DND-41 (cell line): ENCODE results near the gene SMCO2.

Experiments used
- ATAC-seq: fragments of 200-7000 bp; cut with Tn5 transposase; 3 replicates; pipeline ENCODE4 v1.9.1; 2021; ENCODE audit warnings: low read depth; ENCODE audit not compliant: insufficient read depth
- DNase-seq: peaks from one replicate; pipeline ENCODE4 v3.0.0-alpha.2; 2020
- H2AFZ ChIP-seq: 2 replicates; pipeline ENCODE4 v1.6.0; 2012; ENCODE audit warnings: low read depth, low read length
- H3K27ac ChIP-seq: 2 replicates; pipeline ENCODE4 v1.5.1; 2012; ENCODE audit warnings: low read length, inconsistent platforms
- H3K27me3 ChIP-seq: fragments of 200-600 bp; sonication (generic); 2 replicates; pipeline ENCODE4 v1.6.0; 2012; ENCODE audit warnings: low read length, mild to moderate bottlenecking, inconsistent platforms; ENCODE audit not compliant: insufficient read depth, poor library complexity
- H3K36me3 ChIP-seq: 2 replicates; pipeline ENCODE4 v1.5.1; 2012; ENCODE audit warnings: low read length, inconsistent platforms; ENCODE audit not compliant: insufficient read depth
- H3K4me1 ChIP-seq: 2 replicates; pipeline ENCODE4 v1.5.1; 2012; ENCODE audit warnings: mild to moderate bottlenecking, low read length; ENCODE audit not compliant: insufficient read depth
- H3K4me2 ChIP-seq: 2 replicates; pipeline ENCODE4 v1.6.0; 2012; ENCODE audit warnings: mild to moderate bottlenecking, moderate library complexity, low read length, inconsistent platforms; ENCODE audit not compliant: insufficient read depth
- H3K4me3 ChIP-seq, 2 experiments: fragments of 200-600 bp in 1 of 2; shearing (Covaris generic) in 1 of 2; 2 replicates each; pipeline ENCODE4 v1.5.1; 2012 to 2016; ENCODE audit warnings: inconsistent platforms in 2 of 2, low read length in 2 of 2, mild to moderate bottlenecking in 2 of 2, low read depth in 1 of 2, moderate library complexity in 1 of 2
- H3K79me2 ChIP-seq: 2 replicates; pipeline ENCODE4 v1.6.0; 2012; ENCODE audit warnings: low read length, inconsistent platforms; ENCODE audit not compliant: insufficient read depth
- H3K9ac ChIP-seq: 2 replicates; pipeline ENCODE4 v1.6.0; 2012; ENCODE audit warnings: low read depth, mild to moderate bottlenecking, inconsistent platforms, low read length, moderate library complexity
- H3K9me3 ChIP-seq: 2 replicates; pipeline ENCODE4 v1.5.1; 2012; ENCODE audit warnings: low read length, moderate library complexity, mild to moderate bottlenecking, inconsistent platforms; ENCODE audit not compliant: insufficient read depth, severe bottlenecking
- H4K20me1 ChIP-seq: 2 replicates; pipeline ENCODE4 v1.6.0; 2012; ENCODE audit warnings: low read length; ENCODE audit not compliant: insufficient read depth
- CTCF ChIP-seq: IDR thresholded peaks from 2 replicates; pipeline ENCODE4 v1.5.1; 2012; ENCODE audit warnings: borderline replicate concordance, low read length, moderate library complexity, mild to moderate bottlenecking; ENCODE audit not compliant: poor library complexity, severe bottlenecking; ENCODE audit errors: extremely low read depth
- EZH2 ChIP-seq: IDR thresholded peaks from 3 replicates; pipeline ENCODE4 v1.6.1; 2012; ENCODE audit warnings: borderline replicate concordance, low read depth, mild to moderate bottlenecking, moderate library complexity, low read length, inconsistent platforms; ENCODE audit not compliant: severe bottlenecking

The SMCO2 gene

GRCh38 chr12:27437839-27438238, 8.7 kb upstream of the SMCO2 start:
- Histone ChIP-seq H3K9ac (no peak overlapping the region), H3K4me3 (no peak overlapping the region), H2AFZ (no peak overlapping the region), H3K4me2 (no peak overlapping the region), H3K36me3 (no peaks in the 10 kb centered on the region), H3K4me1 (peaks cover 5% of the 10 kb centered on the region; the same call in 1 of the 2 replicates), H4K20me1 (no peaks in the 10 kb centered on the region), H3K9me3 (no peaks in the 10 kb centered on the region), H3K79me2 (no peaks in the 10 kb centered on the region), H3K27ac (no peak overlapping the region), H3K27me3 (peaks cover 3% of the 10 kb centered on the region)
- TF ChIP-seq EZH2 (no peak), CTCF (no peak)
- no peak for DNase-seq
- ATAC-seq: no peak

- no peak overlapping the region for H3K4me2 ChIP-seq
- H2AFZ ChIP-seq: no peak overlapping the region
- no peak for DNase-seq
- TF ChIP-seq EZH2: no peak
- no peak overlapping the region for H3K4me3 ChIP-seq
- H3K9me3 ChIP-seq: no peaks in the 10 kb centered on the region
- no peak for ATAC-seq
- H4K20me1 ChIP-seq: no peaks in the 10 kb centered on the region
- no peaks in the 10 kb centered on the region for H3K4me1 ChIP-seq
- no peak overlapping the region for H3K27ac ChIP-seq
- H3K79me2 ChIP-seq: no peaks in the 10 kb centered on the region
- no peaks in the 10 kb centered on the region for H3K27me3 ChIP-seq
- H3K9ac ChIP-seq: no peak overlapping the region
- H3K36me3 ChIP-seq: no peaks in the 10 kb centered on the region
These were observed 1.2 kb downstream of the SMCO2 start for GRCh38 chr12:27447761-27448160.

- no peaks in the 10 kb centered on the region for H3K36me3 ChIP-seq
- TF ChIP-seq EZH2 (no peak), CTCF (no peak)
- no peak overlapping the region for H3K9ac ChIP-seq
- no peaks in the 10 kb centered on the region for H4K20me1 ChIP-seq
- ATAC-seq: no peak
- H3K4me1 ChIP-seq: no peaks in the 10 kb centered on the region
- H3K27me3 ChIP-seq: no peaks in the 10 kb centered on the region
- no peak overlapping the region for H3K4me2 ChIP-seq
- no peak for DNase-seq
- H3K27ac ChIP-seq: no peak overlapping the region
- no peak overlapping the region for H3K4me3 ChIP-seq
- no peaks in the 10 kb centered on the region for H3K9me3 ChIP-seq
- no peak overlapping the region for H2AFZ ChIP-seq
- no peaks in the 10 kb centered on the region for H3K79me2 ChIP-seq
These were observed 2.5 kb downstream of the SMCO2 start for GRCh38 chr12:27449026-27449425.

GRCh38 chr12:27449893-27450534, 3.5 kb downstream of the SMCO2 start:
- no peaks in the 10 kb centered on the region for H3K36me3 ChIP-seq
- H3K9me3 ChIP-seq: no peaks in the 10 kb centered on the region
- TF ChIP-seq EZH2 (no peak), CTCF (no peak)
- H3K79me2 ChIP-seq: no peaks in the 10 kb centered on the region
- H4K20me1 ChIP-seq: no peaks in the 10 kb centered on the region
- no peak overlapping the region for H3K4me3 ChIP-seq
- DNase-seq (no peak), ATAC-seq (no peak)
- no peak overlapping the region for H2AFZ ChIP-seq
- H3K4me2 ChIP-seq: no peak overlapping the region
- H3K27me3 ChIP-seq: no peaks in the 10 kb centered on the region
- no peak overlapping the region for H3K9ac ChIP-seq
- no peaks in the 10 kb centered on the region for H3K4me1 ChIP-seq
- H3K27ac ChIP-seq: no peak overlapping the region
